Fibroblast of skin of right biceps (primary cell): ENCODE measurements around the gene ABCD3.
"Not testable (repeated sequence)": the region's sequence is repeated elsewhere in the genome, so short reads cannot be mapped to it uniquely, and the experiment has no call there.

Experiments used
- DNase-seq: peaks from one replicate; pipeline ENCODE4 v3.0.0-alpha.2; 2013

The ABCD3 gene

GRCh38 chr1:94552071-94552586, 133.9 kb downstream of the ABCD3 start:
- DNase-seq: no peak

- no peak for DNase-seq
Measured at GRCh38 chr1:94553323-94553730, 135.1 kb downstream of the ABCD3 start.

DNA sequence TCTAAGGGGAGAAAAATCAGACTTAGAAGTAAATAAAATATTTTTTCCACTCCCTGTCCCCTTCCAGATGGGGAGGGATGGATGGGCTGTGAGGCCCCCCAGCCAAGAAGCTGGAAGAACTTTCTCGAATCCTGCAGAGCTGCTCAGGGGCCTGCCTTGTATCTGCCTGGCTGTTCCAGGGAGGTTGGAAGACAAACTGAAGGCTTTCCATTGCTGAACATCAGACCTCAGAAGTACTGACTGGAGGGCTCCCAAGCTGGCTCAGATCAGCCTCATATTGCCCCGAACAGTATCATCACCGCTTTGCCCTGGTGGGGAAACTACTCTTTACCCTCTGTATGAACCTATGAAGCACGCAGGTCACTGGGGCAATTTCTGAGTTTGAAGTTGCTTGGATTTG, 135.7 kb downstream of the ABCD3 start:
- no peak for DNase-seq

DNA sequence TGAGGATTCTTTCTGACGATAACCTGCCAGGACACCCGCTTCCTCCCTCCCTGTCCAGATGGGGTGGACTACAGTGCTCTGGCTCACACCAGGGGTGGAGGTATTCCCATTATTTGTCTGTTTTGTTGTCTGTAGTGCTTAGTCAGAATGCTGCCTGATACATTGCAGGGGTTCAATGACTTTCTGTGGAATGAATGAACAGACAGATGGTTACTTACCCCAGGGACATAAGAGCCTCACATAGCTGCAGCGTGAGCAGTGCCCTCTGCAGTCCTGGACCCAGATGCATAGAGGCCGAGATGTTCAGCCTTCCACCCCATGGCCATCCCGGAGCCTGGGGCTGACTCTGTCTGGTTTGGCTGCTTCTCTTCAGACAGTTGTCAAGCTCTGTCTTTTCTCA, 136.4 kb downstream of the ABCD3 start:
- no peak for DNase-seq

DNA sequence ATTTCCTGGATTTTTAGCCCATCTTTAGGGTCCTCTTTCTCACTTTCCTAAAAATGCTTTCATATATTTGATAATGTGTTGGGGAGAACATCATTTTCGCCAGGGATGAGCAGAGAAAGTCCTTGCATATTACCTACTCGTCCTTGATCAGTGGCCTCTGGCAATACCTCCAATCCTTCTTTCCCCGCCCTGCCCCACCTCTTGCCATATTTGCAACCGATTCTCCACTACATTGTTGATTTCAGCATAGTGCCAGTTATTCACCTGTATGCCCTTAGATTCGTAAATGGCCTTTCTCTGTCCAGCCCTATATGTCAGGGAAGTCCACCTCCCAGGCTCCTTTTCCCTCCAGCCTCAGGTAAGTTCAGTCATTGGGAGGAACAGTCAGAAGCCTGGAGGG, 136.9 kb downstream of the ABCD3 start:
- DNase-seq: no peak

DNA sequence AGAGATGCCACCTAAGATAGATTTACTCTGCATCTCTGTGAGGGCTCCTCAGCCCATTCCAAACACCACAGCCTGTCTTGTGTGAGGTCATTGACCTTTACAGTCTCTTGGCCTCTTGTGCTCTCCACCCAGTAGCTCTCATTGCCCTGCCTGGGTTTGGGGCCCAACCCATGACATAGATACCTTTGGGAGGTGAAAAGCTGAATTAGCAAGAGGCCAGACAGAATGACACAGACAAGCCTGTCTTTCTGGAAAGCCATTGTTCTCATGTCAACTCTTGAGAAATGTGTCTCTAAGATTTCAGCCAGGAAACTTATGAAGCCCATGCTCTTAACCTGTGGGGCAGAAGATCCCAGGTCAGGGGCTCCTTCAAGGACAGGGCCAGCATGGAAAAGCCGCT, 141.7 kb downstream of the ABCD3 start:
- DNase-seq: no peak

DNA sequence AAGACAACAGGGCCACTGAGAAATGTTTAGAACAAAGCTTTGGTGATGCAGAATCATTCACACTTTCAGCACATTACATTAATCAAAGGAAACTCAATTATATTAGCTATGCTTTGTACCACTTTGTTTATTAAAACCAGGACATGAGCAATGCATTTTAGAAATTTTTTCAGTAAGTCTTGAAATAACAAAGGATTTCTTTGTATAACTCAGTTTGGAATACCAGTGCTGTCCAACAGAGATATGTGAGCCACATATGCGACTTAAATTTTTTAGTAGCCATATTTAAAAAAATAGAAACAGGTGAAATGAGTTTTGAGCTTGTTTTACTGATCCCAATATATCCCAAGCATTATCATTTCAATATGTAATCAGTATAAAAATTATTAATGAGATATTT, 142.1 kb downstream of the ABCD3 start:
- peak; percentile 49 for DNase-seq

- no peak for DNase-seq
Measured at GRCh38 chr1:94562519-94563260, 144.5 kb downstream of the ABCD3 start.

DNA sequence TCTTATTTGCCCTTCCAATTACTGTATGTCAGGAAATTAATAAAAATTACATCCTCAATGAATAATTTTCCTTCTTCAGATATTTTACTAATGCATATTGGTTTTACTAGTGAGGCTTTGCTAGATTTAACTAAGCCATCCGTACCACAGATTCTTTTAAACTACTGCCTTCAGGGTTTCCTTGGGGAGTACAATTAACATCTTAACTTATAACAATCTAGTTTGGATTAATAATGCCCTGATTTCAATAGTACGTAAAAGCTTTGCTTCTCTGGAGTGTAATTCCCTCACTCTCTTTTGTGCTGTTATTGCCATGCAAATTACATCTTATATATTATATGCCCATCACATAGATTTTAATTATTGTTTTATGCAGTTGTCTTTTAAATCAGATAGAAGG, 147.7 kb downstream of the ABCD3 start:
- DNase-seq: no peak

DNA sequence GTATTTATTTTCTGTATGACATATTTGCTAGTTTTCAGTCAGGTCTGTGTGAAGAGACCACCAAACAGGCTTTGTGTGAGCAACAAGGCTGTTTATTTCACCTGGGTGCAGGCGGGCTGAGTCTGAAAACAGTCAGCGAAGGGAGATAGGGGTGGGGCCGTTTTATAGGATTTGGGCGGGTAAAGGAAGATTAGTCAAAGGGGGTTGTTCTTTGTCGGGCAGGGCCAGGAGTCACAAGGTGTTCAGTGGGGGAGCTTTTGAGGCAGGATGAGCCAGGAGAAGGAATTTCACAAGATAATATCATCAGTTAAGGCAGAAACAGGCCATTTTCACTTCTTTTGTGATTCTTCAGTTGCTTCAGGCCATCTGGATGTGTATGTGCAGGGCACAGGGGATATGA, 148.2 kb downstream of the ABCD3 start:
- not testable (repeated sequence) for DNase-seq

- DNase-seq: not testable (repeated sequence)
Measured at GRCh38 chr1:94567975-94568607, 149.9 kb downstream of the ABCD3 start.
